NCI-H774 (cell line): Measurements from ENCODE around the gene SLC38A8.

Experiments used
- DNase-seq: peaks from one replicate; lab custom pipeline; 2025; lab: John Stamatoyannopoulos, UW

SLC38A8 gene

GRCh38 chr16:84042308-84042878 is at the start of gene SLC38A8:
Gene SLC38A8, minus strand, starts transcription at chr16:84042795. Its CDS starts 638 bp downstream, at chr16:84042157.
- DNase-seq: no peak

- DNase-seq: no peak
Measured at GRCh38 chr16:84091460-84091859, 48.9 kb upstream of the SLC38A8 start.

DNA sequence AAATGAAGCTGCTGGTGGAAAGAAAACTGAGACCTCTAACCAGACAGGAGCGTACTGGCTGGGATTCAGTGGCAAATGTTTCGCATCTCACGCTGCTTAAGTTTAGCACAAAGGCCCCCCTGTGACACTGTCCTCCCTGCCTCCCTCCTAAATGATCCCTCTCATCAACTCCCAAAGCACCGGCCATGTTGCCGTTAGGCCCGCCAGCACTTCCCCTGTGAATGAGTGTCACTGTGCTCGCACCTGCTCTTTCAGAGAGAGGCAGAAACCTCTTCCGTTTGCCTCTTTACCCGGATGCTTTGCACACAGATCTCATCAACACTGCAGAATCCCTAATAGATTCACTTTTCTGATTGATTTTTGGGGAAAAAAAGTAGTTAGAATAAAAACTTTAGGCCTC is 47.6 kb upstream of the SLC38A8 start:
- no peak for DNase-seq

DNA sequence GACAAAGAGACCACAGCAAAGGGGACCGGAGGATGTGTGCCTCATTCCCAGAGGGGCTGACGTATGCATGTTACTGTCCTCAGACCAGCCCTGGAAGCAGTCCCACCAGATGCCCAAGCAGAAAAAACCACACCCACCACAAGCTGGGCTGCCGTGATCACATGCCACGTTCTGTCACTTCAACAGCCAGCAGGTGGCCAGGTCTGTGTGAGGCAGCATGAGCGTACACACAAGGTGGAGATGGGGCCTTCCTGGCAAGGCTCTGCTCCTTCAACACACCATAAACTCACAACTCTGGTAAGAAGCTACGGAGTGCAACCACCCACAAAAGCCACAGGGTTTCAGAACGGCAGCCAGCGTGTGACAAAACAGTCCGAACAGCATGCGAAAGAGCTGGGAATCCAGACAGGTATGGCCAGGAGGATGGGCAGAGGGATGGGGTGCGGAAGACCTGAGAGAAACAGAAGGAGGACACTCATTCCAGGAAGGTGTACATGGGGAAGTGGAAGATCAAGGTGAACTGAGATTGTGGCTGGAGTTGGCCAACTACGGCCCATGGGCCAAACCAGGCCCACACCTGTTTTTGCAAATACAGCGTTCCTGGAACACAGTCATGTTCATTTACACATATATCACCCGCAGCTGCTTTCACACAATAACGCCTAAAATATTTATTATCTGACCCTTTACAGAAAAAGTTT is 46.2 kb upstream of the SLC38A8 start:
- no peak for DNase-seq

DNA sequence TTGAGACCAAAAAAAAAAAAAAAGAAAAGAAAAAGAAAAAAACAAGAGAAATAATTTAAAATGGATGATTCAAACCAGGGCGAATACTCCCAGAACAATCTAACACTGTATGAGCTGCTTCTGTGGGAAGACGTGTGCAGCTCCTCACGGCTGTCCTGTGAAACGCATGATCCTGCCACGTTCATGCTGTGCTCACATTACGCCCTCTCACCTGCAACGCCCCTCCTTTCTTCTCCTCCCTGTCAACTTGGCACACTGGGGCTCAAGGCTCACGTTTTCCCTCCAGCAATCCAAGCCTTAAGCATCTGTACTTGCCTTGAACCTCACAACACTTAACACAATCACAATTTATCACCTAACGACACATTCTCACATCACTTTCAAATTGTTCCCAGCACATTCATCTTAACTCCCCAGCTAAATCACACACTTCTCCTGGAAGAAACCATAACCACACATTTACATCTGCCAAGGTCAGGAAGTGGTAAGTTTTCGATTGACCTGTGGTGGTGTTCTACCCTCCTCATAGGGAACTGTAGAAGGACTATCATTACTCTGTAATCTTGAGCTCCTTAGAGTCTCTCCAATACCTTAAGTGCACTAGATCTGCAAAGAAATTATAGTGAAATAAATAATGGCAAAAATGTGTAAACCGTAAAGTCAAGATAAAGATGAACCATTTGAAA is 45.0 kb upstream of the SLC38A8 start:
- no peak for DNase-seq

GRCh38 chr16:84087001-84087400 is 44.4 kb upstream of the SLC38A8 start:
- no peak for DNase-seq

DNA sequence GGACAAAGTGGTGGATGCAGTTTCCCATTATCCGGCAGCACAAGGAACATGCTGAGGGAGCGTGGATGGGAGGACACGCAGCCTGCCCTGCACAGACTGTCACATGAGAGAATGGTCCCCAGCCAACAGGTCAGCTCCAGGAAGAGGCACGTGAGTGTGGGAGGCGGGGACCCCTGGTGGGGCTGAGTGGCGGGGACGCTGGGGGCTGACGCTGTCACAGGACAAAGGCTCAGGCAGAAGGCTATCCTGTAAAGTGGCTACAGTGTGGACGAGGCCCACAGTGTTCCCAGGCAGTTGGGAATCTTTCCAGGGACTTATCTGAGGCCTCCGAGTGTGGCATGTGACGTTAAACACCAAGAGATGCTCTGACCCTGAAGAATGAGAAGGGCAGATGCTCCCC is 43.7 kb upstream of the SLC38A8 start:
- no peak for DNase-seq

- no peak for DNase-seq
Measured at GRCh38 chr16:84085773-84086172, 43.2 kb upstream of the SLC38A8 start.

DNA sequence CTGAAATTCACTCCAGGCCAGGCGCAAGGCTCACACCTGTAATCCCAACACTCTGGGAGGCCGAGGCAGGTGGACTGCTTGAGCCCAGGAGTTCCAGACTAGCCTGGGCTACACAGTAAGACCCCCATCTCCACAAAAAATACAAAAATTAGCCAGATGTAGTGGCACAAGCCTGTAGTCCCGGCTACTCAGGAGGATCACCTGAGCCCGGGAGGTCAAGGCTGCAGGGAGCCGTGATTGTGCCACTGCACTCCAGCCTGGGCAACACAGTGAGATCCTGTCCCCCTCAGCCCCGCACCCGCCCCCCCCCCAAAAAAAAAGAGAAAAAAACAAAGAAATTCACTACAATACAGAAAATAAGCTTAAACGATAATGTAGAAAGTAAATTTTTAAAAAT is 42.7 kb upstream of the SLC38A8 start:
- no peak for DNase-seq

DNA sequence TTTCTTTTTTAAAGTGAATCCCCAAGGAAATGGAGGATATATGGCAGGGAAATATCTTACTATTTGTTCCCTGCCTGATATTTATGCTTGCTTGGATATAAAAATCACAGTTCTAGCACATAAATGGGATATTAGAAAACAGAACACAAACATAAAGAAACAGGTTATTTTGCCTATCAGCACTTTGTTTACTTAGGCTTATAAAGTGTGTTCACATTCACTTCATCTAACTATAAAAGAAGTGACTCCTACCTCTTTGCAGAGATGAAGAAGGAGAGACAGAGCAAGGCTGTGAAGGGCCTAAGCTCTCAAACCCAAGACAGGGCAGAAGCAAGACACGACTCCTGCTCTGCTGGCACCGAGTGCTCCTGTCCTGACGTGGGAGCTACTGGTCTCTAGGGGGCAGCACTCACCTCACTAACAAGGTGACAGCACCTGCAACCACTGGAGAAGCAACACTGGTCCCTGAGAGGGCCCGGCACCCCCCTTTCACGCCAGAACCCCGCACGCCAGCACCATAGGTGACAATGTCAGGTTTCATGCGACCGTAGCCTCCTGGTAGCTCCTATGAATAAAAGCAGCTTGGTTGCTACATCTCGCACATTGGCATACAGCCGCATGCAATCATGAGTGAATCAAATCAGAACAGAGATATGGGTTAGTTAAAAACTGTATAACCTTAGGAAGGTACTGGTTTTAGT is 42.1 kb upstream of the SLC38A8 start:
- DNase-seq: peak; percentile 3

DNA sequence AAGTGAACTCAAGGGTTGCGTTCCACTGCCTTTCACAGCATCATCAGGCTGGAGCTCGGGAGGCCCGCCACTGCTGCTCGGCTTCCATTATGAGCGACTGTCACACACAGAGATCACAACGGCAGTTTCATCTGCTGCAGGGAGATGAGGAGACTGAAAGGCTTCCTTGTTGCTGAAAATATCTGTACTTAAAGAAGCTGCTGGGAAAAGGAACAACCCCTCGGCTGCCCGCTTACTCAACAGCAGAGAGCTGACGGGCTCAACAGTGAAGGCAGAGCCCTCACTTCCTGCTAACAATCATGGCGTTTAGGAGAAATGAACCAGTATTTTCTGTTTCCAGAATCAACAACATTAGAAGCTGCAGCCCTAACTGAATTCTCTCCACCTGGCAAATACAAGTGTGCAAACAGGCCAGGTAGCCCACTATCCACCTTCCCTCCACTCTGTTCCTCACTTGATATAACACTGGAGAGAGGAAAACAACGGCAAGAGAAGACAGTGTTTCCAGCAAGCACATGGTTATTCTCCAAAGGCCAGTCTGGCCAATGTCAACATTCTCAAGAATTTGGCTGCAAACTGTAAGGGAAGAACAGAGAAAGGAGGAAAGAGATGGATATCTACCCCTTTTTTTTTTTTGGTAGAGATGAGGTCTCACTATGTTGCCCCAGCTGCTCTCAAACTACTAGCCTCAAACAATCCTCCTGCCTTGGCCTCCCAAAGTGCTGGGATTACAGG is 40.4 kb upstream of the SLC38A8 start:
- DNase-seq: no peak

- no peak for DNase-seq
Measured at GRCh38 chr16:84082110-84082509, 39.5 kb upstream of the SLC38A8 start.

- no peak for DNase-seq
Measured at GRCh38 chr16:84081446-84081989, 38.9 kb upstream of the SLC38A8 start.

DNA sequence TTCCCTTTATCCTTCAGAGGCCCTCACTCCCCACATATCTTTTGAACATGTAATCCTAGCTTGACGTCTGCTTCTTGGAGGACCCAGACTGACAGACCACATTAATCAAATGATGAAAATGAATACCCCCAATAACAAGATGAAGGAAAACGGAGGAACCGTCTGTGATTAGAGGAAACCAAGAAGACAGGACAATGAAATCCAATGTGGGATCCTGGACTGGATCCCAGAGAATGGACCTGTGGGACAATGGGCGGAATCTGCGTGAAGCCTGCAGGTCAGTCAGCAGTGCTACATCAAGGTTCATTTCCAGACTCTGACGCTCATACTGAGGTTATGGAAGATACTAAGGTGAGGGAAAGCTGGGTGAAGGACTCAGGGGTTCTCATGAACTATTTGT is 38.2 kb upstream of the SLC38A8 start:
- DNase-seq: no peak

- DNase-seq: no peak
Measured at GRCh38 chr16:84080378-84080777, 37.8 kb upstream of the SLC38A8 start.

DNA sequence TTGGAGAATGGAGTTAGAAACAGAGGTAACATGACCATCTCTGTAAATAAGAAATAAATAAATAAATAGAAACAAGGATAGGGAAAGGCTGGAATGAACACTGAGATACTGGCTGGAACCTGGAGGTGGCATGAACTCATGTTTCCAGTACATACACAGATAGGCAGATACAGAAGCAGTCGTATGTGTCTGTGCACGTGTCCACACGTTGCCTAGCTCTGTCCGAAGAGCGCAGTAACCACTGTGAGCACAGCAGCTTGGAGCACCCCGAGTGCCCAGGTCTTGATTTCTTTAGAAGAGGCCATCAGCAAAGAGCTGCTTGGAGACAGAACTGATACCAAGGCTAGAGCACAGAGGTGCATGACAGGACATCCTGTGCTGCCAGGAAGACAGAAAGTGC is 37.1 kb upstream of the SLC38A8 start:
- DNase-seq: no peak

- no peak for DNase-seq
Measured at GRCh38 chr16:84075376-84075775, 32.8 kb upstream of the SLC38A8 start.

DNA sequence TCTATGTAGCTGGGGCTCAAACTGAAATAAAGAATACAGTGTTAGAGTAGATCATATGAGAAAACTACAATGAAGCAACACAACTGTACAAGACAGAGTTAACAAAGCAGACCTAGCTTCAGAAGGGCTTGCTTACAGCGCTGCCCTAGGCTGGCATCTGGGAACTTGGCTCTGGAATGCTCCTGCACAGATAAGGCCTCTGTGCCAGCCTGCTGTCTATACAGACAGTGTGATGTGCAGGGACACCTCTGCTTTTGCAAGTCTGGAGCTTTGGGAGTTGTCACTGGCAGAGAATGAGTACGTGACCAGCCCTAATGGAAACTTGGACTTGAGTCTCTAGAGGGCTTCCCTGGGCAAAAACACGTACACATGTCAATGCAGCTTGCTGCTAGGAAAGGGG is 32.1 kb upstream of the SLC38A8 start:
- DNase-seq: no peak

DNA sequence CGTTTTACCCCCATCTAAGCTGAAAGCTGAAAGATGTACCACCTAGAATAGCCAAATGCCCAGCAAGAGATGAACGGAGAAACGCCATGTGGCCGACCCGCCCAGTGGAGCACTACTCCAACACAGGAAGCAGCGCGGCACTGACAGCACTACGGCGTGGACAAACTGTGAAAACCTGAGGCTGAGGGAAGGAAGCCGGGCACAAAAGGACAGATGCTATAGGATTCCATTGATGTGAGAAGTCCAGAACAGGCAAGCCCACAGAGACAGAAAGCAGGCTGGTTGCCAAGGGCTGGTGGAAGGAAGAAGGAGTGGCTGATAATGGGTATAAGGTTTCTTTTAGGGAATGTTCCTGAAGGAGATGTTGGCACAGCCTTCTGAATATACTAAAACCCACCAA is 29.4 kb upstream of the SLC38A8 start:
- DNase-seq: no peak

DNA sequence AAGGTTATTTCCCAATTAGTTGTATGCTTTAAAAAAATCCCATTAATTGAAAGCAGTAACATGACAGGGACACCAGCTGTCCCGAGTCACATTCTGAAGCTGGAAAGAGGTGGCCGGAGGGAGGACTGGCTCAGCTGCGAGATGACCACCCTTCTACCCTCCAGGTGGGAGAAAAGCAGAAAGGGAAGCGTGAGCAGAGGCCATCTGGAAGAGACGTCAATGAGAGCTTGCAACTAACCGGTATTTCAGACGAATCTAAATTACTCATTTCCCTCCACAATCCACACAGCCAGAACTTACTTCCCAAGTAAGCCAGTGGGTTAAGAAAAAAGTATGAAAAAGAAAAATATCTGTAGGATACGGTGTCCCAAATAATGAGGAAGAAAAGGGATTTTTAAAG is 28.5 kb upstream of the SLC38A8 start:
- no peak for DNase-seq

DNA sequence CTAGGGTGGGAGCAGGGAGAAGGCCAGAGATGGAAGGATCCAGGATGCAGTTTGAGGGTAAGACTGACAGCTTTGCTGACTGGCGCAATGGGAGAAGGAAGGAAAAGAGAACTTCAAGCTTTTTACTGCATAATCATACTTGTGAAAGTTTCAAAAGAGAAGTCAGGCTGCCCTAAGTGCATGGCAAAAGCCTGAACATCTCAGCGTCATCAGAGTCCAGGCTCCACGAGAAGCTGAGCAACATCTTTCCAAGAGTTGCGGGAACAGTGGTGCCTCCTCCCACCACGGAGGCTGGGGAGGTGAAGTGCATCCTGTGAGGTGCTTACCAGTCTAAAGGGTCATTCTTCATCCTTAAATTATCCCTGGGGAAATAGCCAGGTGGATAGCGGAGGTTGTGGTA is 26.9 kb upstream of the SLC38A8 start:
- no peak for DNase-seq
